ENCODE data around the gene CTLA4.

CTLA4 gene

GRCh38 chr2:203867561-203868200 lies at the start of gene CTLA4:
Gene CTLA4, plus strand, starts transcription at chr2:203867771. Its CDS starts 172 bp downstream, at chr2:203867943.
- no peak for DNase-seq (ENCODE audit: low read depth in 2 of 2)

GRCh38 chr2:203818656-203819055 lies 48.9 kb upstream of the CTLA4 start:
- DNase-seq (ENCODE audit: low read depth in 2 of 2): no peak

GRCh38 chr2:203819434-203820133 lies 48.0 kb upstream of the CTLA4 start:
- DNase-seq (ENCODE audit: low read depth in 2 of 2): no peak

GRCh38 chr2:203820969-203821368 lies 46.6 kb upstream of the CTLA4 start:
- DNase-seq (ENCODE audit: low read depth in 2 of 2): no peak

GRCh38 chr2:203822240-203822639 lies 45.3 kb upstream of the CTLA4 start:
- no peak for DNase-seq (ENCODE audit: low read depth in 2 of 2)

GRCh38 chr2:203823173-203823572 lies 44.4 kb upstream of the CTLA4 start:
- no peak for DNase-seq (ENCODE audit: low read depth in 2 of 2)

GRCh38 chr2:203824057-203824456 lies 43.5 kb upstream of the CTLA4 start:
- DNase-seq (ENCODE audit: low read depth in 2 of 2): no peak

- DNase-seq (ENCODE audit: low read depth in 2 of 2): no peak
Observed at GRCh38 chr2:203824603-203825002, 43.0 kb upstream of the CTLA4 start.

GRCh38 chr2:203826704-203827103 lies 40.9 kb upstream of the CTLA4 start:
- DNase-seq (ENCODE audit: low read depth in 2 of 2): no peak

GRCh38 chr2:203830304-203831055 lies 37.1 kb upstream of the CTLA4 start:
- DNase-seq (ENCODE audit: low read depth in 2 of 2): no peak

GRCh38 chr2:203835420-203835819 lies 32.2 kb upstream of the CTLA4 start:
- no peak for DNase-seq (ENCODE audit: low read depth in 2 of 2)

GRCh38 chr2:203835892-203836800 lies 31.4 kb upstream of the CTLA4 start:
- no peak for DNase-seq (ENCODE audit: low read depth in 2 of 2)

- DNase-seq (ENCODE audit: low read depth in 2 of 2): no peak
Observed at GRCh38 chr2:203840655-203841205, 26.8 kb upstream of the CTLA4 start.

- no peak for DNase-seq (ENCODE audit: low read depth in 2 of 2)
Observed at GRCh38 chr2:203841654-203842053, 25.9 kb upstream of the CTLA4 start.

- no peak for DNase-seq (ENCODE audit: low read depth in 2 of 2)
Observed at GRCh38 chr2:203842373-203842772, 25.2 kb upstream of the CTLA4 start.

GRCh38 chr2:203846490-203847105 lies 21.0 kb upstream of the CTLA4 start:
- DNase-seq (ENCODE audit: low read depth in 2 of 2): no peak

- no peak for DNase-seq (ENCODE audit: low read depth in 2 of 2)
Observed at GRCh38 chr2:203849010-203849409, 18.6 kb upstream of the CTLA4 start.

GRCh38 chr2:203852760-203853159 lies 14.8 kb upstream of the CTLA4 start:
- DNase-seq (ENCODE audit: low read depth in 2 of 2): no peak

- no peak for DNase-seq (ENCODE audit: low read depth in 2 of 2)
Observed at GRCh38 chr2:203853271-203853670, 14.3 kb upstream of the CTLA4 start.

GRCh38 chr2:203853722-203854121 lies 13.8 kb upstream of the CTLA4 start:
- no peak for DNase-seq (ENCODE audit: low read depth in 2 of 2)

- DNase-seq (ENCODE audit: low read depth in 2 of 2): no peak
Observed at GRCh38 chr2:203855274-203855673, 12.3 kb upstream of the CTLA4 start.

All from stimulated activated CD4-positive, alpha-beta T cell treated with anti-CD3 and anti-CD28 coated beads, Interleukin-1b, Interleukin-23, amount 100 ng/mL, for 1 hour (primary cell).